Midbrain (tissue), 1 donor: ENCODE results near the gene LRRC7.
A peak's percentile ranks its signal among the peaks of the same experiment; 100 is the strongest.
"Not testable (repeated sequence)": the region's sequence is repeated elsewhere in the genome, so short reads cannot be mapped to it uniquely, and the experiment has no call there.

Experiments
- DNase-seq: peaks from one replicate; lab custom pipeline; 2025; lab: John Stamatoyannopoulos, UW

The LRRC7 gene

DNA sequence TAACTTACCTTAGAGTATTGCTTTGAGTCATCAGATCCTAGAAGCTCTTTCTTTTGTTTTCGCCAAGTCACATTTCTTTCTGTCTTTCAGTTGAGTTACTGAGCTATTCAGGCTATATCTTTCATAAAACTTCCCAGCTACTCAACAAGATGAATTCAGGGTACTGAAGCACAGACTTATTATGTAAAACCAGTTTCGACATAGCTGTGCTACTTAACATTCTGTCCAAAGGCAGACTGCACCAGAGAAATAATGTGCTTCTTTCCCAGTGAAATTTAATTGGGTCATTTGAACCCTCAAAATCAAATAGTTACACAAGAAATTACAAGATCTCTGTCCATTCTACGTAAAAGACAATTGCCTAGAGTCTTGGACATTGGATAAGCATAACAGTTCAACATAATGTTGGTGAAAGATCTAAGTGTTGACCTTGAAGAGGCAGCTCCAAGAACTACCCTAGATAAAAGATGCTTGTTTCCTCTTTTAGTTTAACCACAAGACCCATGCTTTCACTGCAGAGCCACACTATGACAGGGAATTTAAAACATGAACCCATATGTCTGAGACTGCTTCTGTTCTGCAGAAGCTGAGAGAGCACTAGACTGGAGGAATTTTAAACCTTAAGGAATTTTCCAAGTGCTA, 474.5 kb downstream of the LRRC7 start:
- DNase-seq = peak; percentile 28

DNA sequence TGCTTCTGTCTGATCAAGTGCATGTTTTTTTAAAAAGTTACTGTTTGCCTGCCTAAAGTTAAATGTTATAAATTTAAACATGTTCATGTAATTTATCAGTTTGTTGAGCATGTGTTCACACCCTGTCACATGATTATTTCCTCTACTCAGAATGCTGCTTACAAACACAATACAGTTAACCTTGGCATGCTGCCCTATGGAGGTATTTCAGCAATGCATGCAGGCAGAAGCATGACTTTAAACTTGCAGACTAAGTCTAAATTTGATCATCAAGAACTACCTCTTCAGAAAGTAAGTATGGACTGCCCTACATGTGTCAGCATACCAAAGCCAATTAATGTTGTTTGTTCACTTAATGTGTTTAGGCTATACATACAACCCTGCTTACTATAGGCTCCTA, 476.1 kb downstream of the LRRC7 start:
- DNase-seq = no peak

DNA sequence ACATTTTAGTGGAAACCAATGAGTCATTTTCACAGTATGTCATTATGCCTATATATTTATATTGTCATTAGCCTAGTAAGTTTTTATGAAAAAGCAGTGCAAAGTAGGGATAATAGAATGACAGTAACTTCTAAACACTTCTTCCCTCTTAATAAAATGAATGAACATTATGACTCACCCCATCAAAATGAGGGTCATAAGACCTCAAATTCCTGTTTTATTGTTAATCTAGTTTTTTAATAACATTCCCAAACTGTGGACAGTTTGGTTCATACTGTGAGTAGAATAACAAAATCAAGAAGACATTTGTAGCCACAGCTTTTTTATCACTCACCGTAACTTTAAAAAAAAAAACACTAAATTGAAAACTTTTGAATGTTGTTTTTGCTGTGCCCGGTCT, 477.1 kb downstream of the LRRC7 start:
- DNase-seq = no peak

DNA sequence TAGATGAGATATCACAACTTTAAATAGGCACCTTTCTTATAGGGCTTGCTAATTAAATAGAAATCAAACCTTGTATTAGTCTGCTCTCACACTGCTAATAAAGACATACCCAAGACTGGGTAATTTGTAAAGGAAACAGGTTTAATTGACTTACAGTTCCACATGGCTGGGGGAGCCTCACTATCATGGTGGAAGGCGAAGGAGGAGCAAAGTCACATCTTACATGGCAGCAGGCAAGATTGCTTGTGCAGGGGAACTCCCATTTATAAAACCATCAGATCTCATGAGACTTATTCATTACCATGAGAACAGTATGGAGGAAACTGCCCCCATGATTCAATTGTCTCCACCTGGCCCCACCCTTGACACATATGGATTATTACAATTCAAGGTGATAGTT, 477.9 kb downstream of the LRRC7 start:
- DNase-seq = not testable (repeated sequence)

DNA sequence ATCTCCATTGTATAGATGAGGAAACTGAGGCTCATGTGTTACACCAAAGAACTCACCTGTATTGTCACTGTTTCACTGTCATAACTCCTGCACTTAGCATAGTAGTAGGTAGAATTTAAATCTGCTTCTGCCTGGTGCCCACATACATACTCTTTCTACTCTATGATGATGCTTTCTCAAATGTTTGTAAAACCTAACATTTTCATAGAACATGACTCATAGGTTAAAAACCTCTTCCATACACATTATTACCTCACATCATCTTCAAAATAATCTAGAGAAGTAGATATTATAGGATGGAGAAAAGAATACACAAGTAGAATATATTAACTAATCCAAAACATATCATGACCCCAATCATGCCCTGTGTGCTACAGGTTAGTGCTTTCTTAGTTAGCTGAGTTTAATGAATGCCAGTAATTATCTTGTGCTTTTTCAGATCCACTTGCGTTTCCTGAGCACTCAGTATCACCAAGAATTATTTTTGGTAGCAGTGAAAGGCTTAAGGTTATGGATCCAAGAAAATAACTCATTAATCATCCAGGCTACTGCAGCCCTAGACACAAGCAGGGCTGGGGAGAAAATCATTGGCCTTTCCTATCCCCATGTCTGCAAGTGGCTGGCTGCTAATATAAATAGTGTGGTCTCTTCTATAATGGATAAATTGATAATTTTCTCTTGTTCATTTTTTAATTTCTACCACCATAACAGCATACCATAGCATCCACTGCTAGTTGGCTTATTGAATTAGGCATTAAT, 480.8 kb downstream of the LRRC7 start:
- DNase-seq = no peak

DNA sequence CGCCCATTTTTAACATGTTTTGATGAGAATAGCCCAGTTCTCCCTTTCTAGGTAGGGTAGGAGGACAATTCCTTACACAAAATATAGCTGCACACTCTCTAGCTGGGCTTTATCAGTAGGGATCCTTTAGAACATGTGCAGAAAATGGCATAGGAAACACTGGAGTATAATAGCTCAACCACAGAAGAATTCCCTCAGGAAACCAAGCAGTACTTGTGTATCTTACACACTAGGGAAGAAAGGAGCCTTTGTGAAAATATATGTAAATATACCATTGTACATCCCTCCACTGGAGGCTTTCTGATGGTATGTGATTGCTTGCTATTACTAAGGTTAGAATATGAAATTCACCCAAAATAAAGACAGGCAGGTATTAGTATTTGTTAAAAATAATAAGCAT, 484.2 kb downstream of the LRRC7 start:
- DNase-seq = no peak

DNA sequence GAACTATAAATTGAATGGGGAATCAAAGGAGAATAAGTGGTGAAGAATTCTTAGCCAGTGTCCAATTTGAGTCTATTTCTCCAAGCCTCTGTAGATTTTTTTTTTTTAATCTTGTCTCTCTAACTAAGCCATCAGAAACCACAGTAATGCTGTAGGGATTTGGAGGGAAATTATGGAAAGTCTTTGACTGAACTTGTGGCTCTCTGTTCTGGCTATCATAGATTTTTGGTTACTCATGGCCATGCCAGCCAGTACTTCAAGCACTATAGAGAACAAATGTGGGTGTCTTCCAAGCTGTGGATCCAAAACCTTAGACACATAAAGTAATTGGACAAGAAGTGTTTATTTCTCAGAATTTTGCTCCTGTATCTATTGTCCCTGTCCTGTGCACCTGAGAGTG, 489.8 kb downstream of the LRRC7 start:
- DNase-seq = no peak

DNA sequence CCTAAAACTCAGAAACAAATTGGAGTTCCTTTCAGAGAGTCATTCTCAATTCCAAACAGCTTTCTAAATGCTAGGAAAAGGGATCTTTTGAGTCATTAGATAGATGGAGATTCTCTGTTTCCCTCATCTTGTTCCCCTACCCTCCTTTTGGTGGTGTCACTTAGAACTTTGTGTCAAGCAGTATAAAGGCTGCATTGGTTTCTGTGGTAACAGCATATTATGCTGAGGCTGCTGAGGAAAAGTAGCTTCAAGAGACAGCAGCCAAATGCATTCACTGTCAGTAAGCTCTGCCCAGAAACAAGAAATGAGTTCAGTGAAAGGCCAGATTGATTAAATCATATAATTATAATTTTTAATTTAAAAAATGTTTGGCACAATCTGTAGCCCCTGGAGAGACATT, 493.5 kb downstream of the LRRC7 start:
- peak; percentile 44 for DNase-seq

DNA sequence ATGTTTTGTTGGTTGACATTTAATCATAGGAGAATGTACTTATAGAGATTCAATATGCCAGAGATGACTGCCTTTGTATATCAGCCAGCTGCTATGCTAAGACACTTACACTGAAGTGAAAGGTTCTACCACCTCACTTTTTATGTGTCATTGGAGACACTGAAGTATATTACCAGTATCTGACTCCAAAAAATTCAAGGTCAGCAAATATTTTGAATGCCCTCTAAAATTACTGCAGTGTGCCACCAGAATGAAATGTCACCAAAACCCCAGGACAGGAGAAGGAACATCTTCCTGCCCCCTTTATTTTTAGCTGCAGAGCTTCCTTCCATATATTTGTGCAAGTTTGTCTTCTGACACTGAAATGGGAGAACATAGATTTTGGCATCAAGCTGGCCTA, 496.1 kb downstream of the LRRC7 start:
- no peak for DNase-seq

DNA sequence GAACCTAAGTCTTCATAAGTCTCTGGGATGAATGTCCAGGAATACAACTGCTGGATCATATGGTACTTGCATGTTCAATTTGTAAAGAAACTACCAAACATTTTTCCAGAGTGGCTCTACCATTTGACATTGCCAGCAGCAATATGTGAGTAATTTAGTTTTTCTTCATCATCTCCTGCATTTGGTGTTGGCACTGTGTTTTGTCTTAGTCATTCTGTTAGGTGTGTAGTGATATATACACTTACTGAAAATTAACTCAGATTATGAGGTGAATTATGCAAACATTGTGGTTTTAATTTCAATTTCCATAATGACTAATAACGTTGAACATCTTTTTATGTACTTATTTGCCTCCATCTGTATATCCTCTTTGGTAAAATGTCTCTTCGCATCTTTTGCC, 499.0 kb downstream of the LRRC7 start:
- DNase-seq = no peak

DNA sequence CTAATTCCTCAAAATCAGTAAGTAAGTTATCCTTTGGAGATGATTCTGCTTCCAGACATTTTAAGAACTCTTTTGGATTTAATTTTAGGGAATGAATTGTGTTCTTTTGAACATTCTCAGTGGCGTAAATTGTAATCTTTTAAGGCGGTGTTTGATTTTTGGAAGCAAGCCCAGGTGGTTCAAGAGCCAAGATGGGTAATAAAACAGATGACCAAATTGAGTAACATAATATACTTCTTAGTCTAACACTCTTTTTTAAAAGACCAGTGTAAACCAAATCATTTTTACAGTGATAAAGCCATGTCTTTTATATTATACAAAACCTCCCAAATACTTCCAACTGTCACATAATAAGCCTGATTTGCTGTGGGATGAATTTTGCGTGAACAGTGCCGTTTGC, 503.9 kb downstream of the LRRC7 start:
- DNase-seq = peak; percentile 2

DNA sequence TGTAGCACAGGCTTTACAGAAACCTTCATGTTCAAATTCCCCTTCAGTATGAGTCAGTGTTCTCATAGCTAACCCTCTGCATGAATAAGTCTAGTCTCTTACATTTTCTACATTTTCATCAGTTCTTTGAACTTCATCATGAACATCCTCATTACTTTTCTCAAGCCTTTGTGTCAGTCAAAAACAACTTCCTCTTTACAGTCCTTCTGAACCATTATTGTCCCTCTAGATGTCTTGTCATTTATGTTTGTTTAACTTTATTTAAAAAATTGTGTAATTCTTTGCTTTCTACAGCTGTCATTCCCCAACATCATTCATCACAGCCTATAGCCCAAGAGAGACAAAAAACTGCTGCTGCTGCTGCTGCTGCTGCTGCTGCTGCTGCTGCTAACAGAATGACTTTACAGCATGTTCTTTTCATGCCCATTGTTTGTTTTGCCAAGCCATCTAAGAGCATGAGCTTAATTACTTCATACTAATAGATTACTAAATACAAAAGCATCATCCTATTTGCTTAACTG, 504.6 kb downstream of the LRRC7 start:
- DNase-seq = no peak

DNA sequence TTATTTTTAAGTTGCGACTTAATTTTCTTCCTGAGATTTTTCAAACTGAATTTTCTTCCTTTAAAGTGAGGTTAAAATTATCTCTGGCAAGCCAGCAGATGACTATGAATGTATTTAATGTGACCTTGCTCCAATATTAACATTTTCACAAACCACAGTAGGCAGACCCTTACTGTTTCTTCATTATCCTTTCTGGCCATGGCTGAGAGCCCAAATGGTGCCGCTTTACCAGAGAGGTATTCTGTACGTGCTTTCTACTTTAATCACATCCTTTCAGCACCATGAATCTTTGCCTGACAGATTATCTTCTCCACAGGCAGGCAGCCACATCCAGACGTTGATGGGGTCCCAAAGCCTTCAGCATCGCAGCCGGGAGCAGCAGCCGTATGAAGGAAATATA, 508.0 kb downstream of the LRRC7 start:
- no peak for DNase-seq

DNA sequence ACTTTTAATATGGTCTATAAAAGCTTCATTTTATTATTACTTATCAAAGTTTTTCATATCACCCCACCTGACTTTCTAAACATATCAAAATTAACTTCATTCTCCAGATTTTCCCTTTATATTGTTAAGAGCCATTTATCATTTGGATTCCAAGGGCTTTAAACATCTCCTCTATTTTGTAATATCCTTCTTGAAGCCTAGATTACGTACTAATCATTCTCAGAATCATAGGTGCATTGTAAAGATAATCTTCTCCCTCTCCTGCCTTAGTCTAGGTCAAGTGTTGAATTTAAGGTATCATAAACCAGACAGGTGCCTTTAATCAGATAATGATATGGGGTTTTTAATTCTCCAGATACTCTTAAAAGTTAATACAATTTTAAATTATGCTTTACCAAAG, 509.3 kb downstream of the LRRC7 start:
- no peak for DNase-seq

DNA sequence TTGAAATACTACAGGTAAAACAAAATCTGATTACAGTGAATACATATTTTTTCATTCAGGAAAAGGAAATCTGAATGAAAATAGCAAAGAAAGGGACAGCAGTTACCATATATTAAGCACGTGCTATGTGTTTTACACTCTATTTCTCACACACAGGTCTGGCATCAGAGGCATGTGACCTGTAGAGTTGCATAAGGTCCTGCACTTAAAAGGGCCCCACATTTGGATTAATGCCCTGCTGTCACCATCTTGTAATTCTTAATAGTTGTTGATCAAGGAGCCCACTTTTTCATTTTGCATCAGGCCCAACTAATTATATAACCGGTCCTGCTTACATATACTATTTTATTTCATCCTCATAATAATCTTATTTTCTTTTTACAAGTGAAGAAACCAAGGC, 511.8 kb downstream of the LRRC7 start:
- DNase-seq = no peak

DNA sequence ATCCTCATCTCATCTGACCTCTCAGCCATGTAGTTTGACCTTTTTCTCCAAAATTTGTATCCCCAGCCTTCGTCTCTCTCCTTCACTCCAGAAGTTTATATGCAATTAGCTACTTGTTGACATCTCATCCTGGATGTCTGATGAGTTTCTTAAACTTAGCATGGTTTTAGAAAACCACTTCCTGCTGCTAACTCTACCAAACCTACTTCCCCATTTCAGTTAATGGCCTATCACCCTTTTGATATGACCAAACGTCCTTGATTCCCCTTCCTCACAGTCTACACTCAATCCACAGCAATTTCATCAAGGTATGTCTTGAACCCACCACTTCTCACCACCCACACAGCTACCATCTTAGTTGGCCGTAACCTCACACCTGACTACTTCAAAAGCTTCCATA, 515.8 kb downstream of the LRRC7 start:
- DNase-seq = no peak

DNA sequence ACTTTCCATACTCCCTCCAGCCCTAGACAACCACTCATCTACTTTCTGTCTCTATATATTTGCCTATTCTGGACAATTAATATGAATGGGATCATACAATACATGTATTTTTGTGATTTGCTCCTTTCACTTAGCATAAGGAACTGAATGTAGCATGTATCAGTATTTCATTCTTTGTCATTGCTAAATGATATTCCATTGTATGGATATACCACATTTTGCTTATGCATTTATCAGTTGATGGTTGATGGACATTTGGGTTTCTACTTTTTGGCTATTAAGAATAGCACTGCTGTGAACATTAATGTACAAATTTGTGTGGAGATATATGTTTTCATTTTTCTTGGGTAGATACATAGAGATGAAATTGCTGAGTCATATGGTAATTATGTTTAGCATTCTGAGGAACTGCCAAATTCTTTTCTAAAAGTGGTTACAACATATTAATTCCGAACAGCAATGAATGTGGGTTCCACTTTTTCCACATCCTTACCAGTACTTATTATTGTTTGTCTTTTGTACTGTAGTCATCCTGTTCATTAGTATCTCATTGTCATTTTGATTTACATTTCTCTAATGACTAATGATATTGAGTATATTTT, 516.7 kb downstream of the LRRC7 start:
- no peak for DNase-seq

DNA sequence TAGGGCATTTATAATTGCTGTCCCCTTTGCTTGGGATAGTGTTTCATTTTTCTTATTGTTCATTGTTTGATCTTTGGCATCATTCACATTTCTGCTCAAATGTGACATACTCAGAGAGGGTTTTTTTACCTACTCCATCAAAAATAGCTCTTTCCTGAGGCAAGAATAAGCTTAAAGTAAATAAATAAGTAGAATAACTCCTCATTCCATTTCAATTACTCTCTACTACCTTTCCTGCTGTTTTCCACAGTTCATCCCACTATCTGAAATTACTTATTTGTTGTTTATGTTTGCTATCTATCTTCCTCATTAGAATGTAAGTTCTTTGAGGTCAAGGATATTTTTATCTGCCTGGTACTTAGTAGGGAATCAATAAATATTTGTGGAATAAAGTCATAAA, 517.8 kb downstream of the LRRC7 start:
- no peak for DNase-seq

DNA sequence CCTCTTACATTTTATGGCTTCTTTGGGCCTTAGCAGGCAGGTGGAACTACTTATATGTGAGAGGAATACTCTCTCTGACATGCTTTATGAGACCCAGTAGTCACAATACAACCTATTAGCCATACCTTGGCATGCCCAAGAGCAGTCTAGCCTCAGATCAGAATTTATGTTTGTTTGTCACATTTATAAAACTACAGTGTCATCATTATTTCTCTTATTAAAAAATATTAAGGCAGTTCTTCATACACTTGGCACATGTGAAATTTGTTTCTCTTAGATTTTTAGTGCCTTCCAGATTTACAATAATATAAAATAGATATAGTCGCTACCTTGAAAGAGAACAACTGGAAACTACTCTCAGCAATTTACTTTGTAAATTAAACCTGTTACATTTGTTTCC, 519.2 kb downstream of the LRRC7 start:
- DNase-seq = no peak

DNA sequence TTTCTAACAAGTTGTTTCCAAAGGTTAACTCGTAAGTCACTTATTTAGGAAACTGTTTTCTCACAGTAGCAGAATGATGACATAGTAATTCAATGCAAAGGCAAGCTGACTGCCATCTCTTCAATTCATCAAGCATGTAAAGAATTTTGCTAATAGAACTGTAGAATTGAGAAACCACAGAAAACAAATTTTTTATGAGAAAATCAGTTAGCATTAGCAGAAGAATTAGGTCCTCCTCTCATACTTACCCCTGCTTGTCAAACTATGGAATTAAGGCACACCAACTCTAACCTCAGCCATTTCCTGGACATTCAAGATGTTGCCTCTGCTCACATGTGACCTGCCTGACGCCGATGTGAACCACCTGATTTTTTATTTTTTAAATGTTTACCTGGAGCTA, 522.4 kb downstream of the LRRC7 start:
- DNase-seq = no peak

DNA sequence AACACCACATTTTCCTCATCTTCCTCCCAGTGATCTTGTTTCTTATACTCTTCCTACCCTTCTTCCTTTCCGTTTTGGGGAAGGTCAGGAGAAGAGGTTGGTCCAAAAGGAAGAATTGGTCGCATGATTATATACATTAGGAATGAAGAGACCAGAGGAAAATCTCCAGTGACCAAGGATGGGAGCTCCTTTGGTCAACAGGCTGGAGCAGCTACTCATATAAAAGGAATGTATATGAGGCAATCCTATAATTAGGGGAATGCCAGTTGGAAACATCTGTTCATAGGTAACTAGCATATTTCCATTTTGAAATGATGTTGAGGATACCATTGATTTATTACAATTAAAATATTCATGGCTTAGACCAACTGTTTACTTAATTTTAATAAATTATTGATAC, 523.2 kb downstream of the LRRC7 start:
- no peak for DNase-seq

DNA sequence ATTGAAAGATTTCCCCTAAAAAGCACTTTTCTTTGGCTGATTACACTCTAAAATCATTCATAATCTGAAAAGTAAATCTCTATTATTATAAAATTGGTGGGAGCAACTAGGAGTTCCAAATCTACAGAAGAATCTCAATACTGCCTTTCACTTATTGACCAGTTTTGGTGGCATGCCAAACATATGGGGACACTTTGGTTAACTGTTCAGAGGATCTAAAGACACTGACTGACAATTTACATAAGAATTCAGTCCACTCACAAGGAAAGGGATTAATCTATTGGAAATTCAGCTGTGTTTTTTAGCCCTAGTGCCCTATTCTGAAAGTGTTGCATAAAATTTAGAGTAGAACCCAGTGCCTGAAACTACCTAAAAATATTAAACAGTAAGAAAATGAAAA, 524.1 kb downstream of the LRRC7 start:
- no peak for DNase-seq

DNA sequence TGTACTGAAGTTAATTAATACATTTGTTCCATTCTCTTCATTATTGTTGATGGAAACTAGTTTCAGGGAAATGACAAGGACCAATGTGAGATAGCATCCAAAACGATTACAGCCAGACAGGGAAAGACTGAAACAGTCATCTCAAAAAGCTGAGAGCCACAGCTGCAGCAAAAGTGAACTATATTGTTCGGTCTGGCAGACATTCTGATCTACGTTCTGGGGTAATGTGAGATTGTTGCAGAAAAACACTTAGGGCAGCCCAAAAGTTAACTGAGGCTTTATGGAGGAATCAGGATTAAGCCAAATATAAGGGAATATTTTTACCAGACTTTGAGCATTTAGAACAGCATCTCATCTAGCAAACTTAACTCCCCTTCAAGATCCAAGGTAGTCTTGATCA, 524.8 kb downstream of the LRRC7 start:
- no peak for DNase-seq
